Right ventricle myocardium inferior (tissue), 1 donor: ENCODE results near the gene NT5E. TPM values are rescaled to one million over a fixed set of nuclear protein-coding genes. Genes with fewer than 3 reads are reported as not detected.

Source experiments
- ATAC-seq: fragments of 200-7000 bp; cut with Tn5 transposase; one replicate; pipeline ENCODE4 v1.9.1; 2020; ENCODE audit warnings: mild to moderate bottlenecking, moderate library complexity
- DNase-seq: peaks from one replicate; pipeline ENCODE4 v3.0.0; 2021; ENCODE audit errors: missing footprints
- intact Hi-C: fragments of 100-400 bp; cut with DNase I; formaldehyde crosslinking; loops from one replicate; pipeline ENCODE4 v1.11.0; 2022
- total RNA-seq: library from RNA; stranded (reverse); fragmentation: NEBNext Ultra II Directional; extraction: Animal tissue kit (Norgen Biotek cat#: 25700); gene quantifications from one replicate; pipeline ENCODE4 v1.2.1, GENCODE V29; 2021
- donor health status: DM: no; HTN: yes; CAD: no; lungs with severe emphysema.

The NT5E gene
- total RNA-seq, 1 donor from 2014 or later, result 5.6 TPM

DNA sequence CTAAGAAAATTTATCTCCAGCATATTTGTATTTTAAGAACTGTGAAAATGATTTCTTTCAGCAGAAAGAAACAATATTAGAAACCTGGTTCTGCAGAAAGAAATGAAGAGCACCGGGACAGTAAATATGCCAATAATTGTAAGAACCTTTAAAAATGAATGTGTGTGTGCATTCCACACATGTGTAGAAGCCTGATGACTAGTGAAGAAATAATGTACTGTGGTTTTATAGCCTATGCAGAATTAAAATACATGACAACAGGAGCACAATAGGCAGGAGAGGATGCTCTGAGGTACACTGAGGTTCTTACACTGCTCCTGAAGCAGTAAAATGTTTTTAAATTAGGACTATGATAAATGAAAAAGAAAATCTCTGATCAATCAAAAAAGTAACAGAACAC, 94.9 kb downstream of the NT5E start:
- intact Hi-C loops, result no loop called here
- ATAC-seq (no peak), DNase-seq (no peak)

Other genes starting within 250 kb of the NT5E start
- 24.3 TPM for gene SNX14, start 143.8 kb downstream of the NT5E start, total RNA-seq
- 53.0 TPM for gene SYNCRIP, start 192.8 kb downstream of the NT5E start, total RNA-seq